Activated CD4-positive, alpha-beta memory T cell treated with anti-CD3 and anti-CD28 coated beads, Interleukin-2, amount 10 ng/mL, durations not matched to agents 7 days and 5 days (primary cell): ENCODE data around the gene SEL1L2. TPM values are rescaled to one million over a fixed set of nuclear protein-coding genes. Genes with fewer than 3 reads are reported as not detected.

Source experiments
- CTCF ChIA-PET: fragments of 350-600 bp; sonication (Branson Sonifier 250); formaldehyde crosslinking; loops from one replicate; lab custom pipeline; 2021; ENCODE audit warnings: antibody characterized with exemption, inconsistent platforms; lab: Charles Lee
- POLR2A ChIA-PET: fragments of 350-600 bp; sonication (Branson Sonifier 250); formaldehyde crosslinking; loops from one replicate; lab custom pipeline; 2021; ENCODE audit warnings: antibody characterized with exemption; lab: Charles Lee
- DNase-seq: peaks from one replicate; pipeline ENCODE4 v3.0.0-alpha.2; 2020
- H3K27ac Mint-ChIP-seq: one replicate; pipeline ENCODE4 v1.8.0; 2021; ENCODE audit warnings: mild to moderate bottlenecking, mixed read lengths
- H3K27me3 Mint-ChIP-seq: one replicate; pipeline ENCODE4 v1.8.0; 2021; ENCODE audit warnings: mixed read lengths
- H3K36me3 Mint-ChIP-seq: one replicate; pipeline ENCODE4 v1.8.0; 2021; ENCODE audit warnings: low read depth, mixed read lengths
- H3K4me1 Mint-ChIP-seq: one replicate; pipeline ENCODE4 v1.8.0; 2021; ENCODE audit warnings: mixed read lengths
- H3K4me3 Mint-ChIP-seq: one replicate; pipeline ENCODE4 v1.8.0; 2021; ENCODE audit warnings: mild to moderate bottlenecking, mixed read lengths
- H3K9me3 Mint-ChIP-seq: one replicate; pipeline ENCODE4 v1.8.0; 2021; ENCODE audit warnings: mixed read lengths
- total RNA-seq, 2 experiments: library from RNA; stranded (reverse); gene quantifications; one replicate each; pipeline ENCODE4 v1.2.3, GENCODE V29; 2021

Gene SEL1L2
- total RNA-seq, 2 experiments from 2014 or later: not detected

DNA sequence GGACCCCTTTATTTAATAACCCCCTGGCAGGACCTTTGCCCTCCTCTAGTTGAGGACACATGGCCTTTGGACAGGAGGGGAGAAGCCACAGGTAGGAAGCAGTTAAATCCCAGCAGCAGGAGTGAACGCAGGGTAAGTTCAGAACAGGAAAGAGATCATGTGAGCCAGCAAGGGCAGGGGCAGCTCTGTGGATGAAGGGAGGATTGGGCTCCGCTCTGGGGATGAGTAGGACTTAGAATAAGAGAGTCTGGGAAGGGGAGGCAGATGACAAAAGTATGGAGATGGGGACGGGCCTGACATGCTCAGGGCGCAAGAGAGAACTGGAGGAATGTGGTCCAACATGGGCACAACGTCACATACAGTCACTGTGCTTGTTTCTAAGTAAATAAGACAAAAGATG, 116.6 kb downstream of the SEL1L2 start:
- no peaks in the 10 kb centered on the region for H3K36me3 Mint-ChIP-seq
- POLR2A ChIA-PET: no interaction called here

DNA sequence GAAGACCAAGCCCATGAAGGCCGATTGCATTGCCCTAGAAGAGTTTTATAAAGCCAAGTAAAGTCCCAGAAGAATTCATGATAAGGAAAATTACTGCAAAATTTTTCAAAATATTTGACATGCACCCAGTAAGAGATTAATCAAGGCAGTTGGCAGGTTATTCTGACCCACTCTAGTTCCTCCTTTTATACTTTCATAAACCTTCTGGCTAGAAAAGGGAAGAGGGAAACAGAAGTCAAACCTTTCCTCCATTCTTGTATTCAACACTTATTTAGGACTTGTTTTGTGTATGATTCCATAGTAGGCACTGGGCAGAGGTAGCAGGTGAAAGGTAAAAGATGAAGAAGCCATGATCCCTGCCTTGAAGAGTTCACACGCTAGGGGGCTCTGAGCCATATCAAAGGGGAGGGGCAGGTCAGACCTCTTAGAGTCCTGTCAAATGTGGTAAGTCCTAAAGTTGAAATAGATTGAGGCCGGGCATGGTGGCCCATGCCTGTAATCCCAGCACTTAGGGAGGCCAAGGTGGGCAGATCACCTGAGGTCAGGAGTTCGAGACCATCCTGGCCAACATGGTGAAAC, 120.2 kb downstream of the SEL1L2 start:
- Mint-ChIP-seq H3K27me3 (peaks cover 3% of the 10 kb centered on the region), H3K9me3 (no peaks in the 10 kb centered on the region), H3K4me1 (no peaks in the 10 kb centered on the region), H3K27ac (no peak overlapping the region), H3K4me3 (no peak overlapping the region), H3K36me3 (no peaks in the 10 kb centered on the region)
- ChIA-PET POLR2A (no interaction called here), CTCF (no interaction called here)
- no peak for DNase-seq

More for the DNA sequence above, 116.6 kb downstream of the SEL1L2 start:
- peaks cover 3% of the 10 kb centered on the region for H3K27me3 Mint-ChIP-seq
- H3K4me1 Mint-ChIP-seq: no peaks in the 10 kb centered on the region
- H3K4me3 Mint-ChIP-seq: no peak overlapping the region
- H3K27ac Mint-ChIP-seq: no peak overlapping the region
- H3K9me3 Mint-ChIP-seq: no peaks in the 10 kb centered on the region
- CTCF ChIA-PET: no interaction called here
- DNase-seq: no peak

DNA sequence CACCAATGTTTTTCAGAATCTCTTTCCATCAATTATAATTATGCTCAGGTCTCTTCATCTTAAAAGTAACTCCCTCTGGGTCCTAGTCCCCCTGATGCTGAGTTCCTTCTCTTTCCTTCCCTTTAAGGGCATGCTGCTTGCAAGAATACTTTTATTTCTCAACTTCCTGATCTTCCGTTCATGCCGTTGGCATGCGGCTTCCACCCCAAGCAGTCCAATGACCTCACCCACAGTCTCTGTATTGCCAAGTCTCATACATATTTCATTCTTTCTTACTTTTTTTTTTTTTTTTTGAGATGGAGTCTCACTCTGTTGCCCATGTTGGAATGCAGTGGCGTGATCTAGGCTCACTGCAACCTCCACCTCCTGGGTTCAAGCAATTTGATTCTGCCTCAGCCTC, 122.1 kb downstream of the SEL1L2 start:
- H3K9me3 Mint-ChIP-seq: no peaks in the 10 kb centered on the region
- no peaks in the 10 kb centered on the region for H3K4me1 Mint-ChIP-seq
- DNase-seq: no peak
- POLR2A ChIA-PET: no interaction called here
- H3K4me3 Mint-ChIP-seq: no peak overlapping the region
- H3K27ac Mint-ChIP-seq: no peak overlapping the region
- CTCF ChIA-PET: no interaction called here
- H3K36me3 Mint-ChIP-seq: no peaks in the 10 kb centered on the region
- no peaks in the 10 kb centered on the region for H3K27me3 Mint-ChIP-seq

DNA sequence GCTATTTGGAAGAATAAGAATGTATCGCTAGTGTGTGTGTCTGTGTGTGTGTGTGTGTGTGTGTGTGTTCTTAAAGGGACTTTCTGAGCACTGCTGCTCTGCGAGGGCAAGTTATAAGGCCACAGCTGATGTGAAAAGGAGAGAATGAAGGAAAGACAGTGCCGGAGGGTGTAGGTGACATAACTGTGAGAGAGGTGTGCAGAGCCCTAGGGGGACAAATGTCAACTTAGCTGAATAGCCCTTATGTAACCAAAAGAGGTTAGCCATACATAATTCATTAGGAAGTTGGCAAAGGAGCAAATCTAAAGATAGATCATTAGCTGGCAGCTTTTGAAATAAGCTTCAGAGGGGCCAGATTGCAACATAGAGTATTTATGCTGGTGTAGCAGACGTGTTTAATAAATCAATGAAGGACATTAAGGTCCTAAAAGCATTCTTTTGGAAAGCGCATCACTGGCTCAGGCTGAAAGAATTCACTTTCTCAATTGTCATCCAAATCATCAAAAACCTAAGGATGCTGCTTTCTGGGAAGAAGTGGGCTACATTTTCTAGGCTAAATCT, 124.5 kb downstream of the SEL1L2 start:
- no peaks in the 10 kb centered on the region for H3K4me1 Mint-ChIP-seq
- no peak for DNase-seq
- no peak overlapping the region for H3K4me3 Mint-ChIP-seq
- no peaks in the 10 kb centered on the region for H3K27me3 Mint-ChIP-seq
- no peak overlapping the region for H3K27ac Mint-ChIP-seq
- POLR2A ChIA-PET: no interaction called here
- H3K9me3 Mint-ChIP-seq: no peaks in the 10 kb centered on the region
- CTCF ChIA-PET: no interaction called here
- no peaks in the 10 kb centered on the region for H3K36me3 Mint-ChIP-seq

DNA sequence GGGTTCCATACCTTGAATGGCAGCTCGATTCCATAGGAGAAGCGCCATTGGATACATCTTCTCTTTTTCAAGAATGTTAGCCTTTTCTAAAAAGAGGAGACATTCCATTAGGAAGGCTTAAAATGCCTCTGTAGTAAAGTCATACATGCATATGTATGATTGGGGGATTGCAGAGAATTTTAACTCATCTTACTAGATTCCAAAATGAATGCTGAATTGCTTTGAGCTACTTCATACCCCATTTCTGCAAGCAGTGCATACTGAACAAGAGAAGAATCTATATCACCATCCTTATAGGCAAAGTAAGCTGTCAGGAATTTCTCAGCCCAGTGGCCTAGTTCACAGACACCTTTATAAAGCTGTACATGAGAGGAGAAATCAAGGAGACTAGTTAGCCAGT, 125.3 kb downstream of the SEL1L2 start:
- no peak overlapping the region for H3K27ac Mint-ChIP-seq
- no peak overlapping the region for H3K4me3 Mint-ChIP-seq
- H3K27me3 Mint-ChIP-seq: no peaks in the 10 kb centered on the region
- no peaks in the 10 kb centered on the region for H3K9me3 Mint-ChIP-seq
- no peaks in the 10 kb centered on the region for H3K36me3 Mint-ChIP-seq
- no peak for DNase-seq
- ChIA-PET POLR2A (no interaction called here), CTCF (no interaction called here)
- no peaks in the 10 kb centered on the region for H3K4me1 Mint-ChIP-seq

DNA sequence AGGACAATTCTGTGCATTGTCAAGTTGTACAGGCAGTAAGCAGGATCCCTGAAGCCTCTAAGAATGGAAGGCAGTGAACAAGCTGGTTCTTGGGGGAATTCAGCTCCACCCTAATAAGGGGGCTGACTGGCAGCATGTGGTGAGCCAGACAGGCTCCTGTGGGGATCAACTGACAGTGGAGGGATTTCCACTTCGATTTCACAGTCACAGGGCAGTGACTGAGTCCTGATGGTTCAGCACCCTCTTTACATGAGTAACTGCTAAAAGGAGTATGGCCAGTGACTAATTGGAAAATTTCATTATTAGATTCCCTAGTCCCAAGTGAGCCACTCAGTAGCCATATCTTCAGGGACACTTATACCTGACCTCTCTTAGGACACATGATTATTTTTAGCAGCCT, 127.2 kb downstream of the SEL1L2 start:
- H3K9me3 Mint-ChIP-seq: no peaks in the 10 kb centered on the region
- no peak overlapping the region for H3K27ac Mint-ChIP-seq
- no peak for DNase-seq
- no peaks in the 10 kb centered on the region for H3K4me1 Mint-ChIP-seq
- H3K27me3 Mint-ChIP-seq: no peaks in the 10 kb centered on the region
- H3K36me3 Mint-ChIP-seq: no peaks in the 10 kb centered on the region
- CTCF ChIA-PET: no interaction called here
- H3K4me3 Mint-ChIP-seq: no peak overlapping the region
- POLR2A ChIA-PET: no interaction called here

DNA sequence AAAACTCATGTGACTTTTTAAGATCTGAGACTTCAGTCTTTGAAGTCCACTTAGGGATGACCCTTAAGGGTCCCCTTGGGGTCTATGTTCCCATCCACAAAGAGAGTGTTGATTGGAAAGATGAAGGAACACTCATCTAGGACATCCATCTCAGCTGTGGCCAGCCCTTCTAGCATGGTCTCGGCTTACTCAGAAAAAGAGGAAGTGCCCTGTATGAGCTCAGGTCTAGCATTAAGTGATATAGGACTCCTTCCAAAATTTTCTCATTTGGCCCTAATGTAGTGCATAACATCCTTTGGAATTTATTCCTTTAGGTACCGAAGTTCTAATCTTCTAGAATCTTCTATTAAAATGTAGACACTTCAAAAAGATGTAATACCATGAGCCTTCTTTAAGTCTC, 128.2 kb downstream of the SEL1L2 start:
- Mint-ChIP-seq H3K27me3 (no peaks in the 10 kb centered on the region), H3K9me3 (no peaks in the 10 kb centered on the region), H3K4me3 (no peak overlapping the region), H3K27ac (no peak overlapping the region), H3K4me1 (no peaks in the 10 kb centered on the region), H3K36me3 (no peaks in the 10 kb centered on the region)
- ChIA-PET CTCF (no interaction called here), POLR2A (no interaction called here)
- no peak for DNase-seq

DNA sequence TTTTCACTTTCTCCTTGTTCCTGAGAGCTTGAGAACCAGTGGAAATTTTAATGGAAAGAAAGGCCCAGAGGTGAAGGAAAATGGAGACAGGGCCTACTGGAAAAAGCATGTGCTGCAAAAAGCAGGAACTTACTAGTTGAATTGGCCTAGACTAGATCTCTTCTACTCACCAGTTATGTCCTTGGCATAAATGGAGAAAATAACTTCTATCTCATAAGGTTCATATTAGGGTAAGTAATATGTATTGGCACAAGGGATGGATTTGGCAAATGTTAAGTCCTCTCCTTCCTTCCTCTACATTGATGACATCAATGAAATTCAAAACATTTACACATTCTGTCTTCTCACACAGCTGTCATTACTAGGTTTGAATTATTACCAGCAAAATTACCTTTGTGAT, 131.5 kb downstream of the SEL1L2 start:
- DNase-seq: no peak
- Mint-ChIP-seq H3K27me3 (no peaks in the 10 kb centered on the region), H3K36me3 (no peaks in the 10 kb centered on the region), H3K27ac (no peak overlapping the region), H3K9me3 (no peaks in the 10 kb centered on the region), H3K4me3 (no peak overlapping the region), H3K4me1 (no peaks in the 10 kb centered on the region)
- CTCF ChIA-PET: no interaction called here
- POLR2A ChIA-PET: no interaction called here

DNA sequence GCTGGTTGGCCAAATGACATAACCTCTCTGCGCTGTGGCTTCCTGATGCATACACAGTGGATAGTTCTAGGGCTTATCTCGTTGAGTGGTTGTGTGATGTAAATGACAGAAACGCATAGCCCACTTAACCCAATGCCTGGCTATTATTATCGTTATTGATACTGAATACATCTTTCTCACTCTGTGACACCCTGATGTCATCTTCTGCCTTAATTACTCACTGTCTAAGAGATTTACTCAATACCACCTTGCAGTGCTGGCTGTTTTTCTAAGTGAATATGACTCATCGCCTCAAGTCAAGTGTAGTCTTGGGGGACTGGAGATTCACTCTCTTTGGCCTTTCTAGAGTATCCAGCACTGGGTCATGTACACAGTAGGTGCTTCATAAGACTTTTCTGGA, 132.0 kb downstream of the SEL1L2 start:
- H3K36me3 Mint-ChIP-seq: no peaks in the 10 kb centered on the region
- H3K9me3 Mint-ChIP-seq: no peaks in the 10 kb centered on the region
- H3K27me3 Mint-ChIP-seq: no peaks in the 10 kb centered on the region
- H3K27ac Mint-ChIP-seq: no peak overlapping the region
- no peak for DNase-seq
- ChIA-PET POLR2A (no interaction called here), CTCF (no interaction called here)
- no peaks in the 10 kb centered on the region for H3K4me1 Mint-ChIP-seq
- no peak overlapping the region for H3K4me3 Mint-ChIP-seq

DNA sequence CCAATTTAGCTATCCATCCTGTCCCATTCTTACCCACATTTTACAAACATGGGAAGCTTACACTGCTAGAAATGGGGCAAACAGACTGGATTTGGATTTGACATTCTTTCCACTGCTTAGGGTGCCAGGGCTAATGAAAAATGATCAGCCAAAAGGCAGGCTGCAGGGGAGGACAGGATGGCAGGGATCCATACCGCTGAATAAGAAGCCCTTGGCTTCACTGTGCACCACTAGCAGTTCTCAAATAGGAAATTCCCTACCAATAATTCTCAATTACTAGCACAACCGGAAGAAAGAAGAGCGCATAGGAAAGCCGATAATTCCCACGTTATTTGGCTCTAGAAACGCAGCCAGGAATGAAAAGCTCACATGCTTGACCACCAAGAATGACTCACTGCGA, 132.5 kb downstream of the SEL1L2 start:
- ChIA-PET CTCF (no interaction called here), POLR2A (no interaction called here)
- no peaks in the 10 kb centered on the region for H3K4me1 Mint-ChIP-seq
- DNase-seq: no peak
- no peaks in the 10 kb centered on the region for H3K9me3 Mint-ChIP-seq
- no peaks in the 10 kb centered on the region for H3K27me3 Mint-ChIP-seq
- no peak overlapping the region for H3K4me3 Mint-ChIP-seq
- no peak overlapping the region for H3K27ac Mint-ChIP-seq
- H3K36me3 Mint-ChIP-seq: no peaks in the 10 kb centered on the region

DNA sequence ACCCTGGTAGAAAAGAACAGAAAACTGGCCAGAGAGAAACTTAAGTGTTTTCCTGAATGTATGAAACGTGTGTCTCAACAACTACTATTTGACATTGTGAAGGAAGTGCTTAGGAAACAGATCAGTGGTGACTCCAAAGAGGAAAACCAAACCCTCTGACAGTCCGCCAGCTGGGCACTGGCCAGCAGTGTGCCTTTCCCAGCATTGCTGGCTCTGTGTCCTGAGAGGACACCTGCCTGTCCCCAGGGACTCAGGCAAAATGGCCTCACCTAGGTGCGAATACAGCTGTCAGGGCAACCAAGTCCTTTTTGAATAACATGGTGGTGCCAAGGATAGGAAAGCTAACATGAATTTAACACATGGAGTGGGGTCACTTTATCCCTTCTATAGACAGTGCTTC, 133.1 kb downstream of the SEL1L2 start:
- no peaks in the 10 kb centered on the region for H3K36me3 Mint-ChIP-seq
- H3K27ac Mint-ChIP-seq: no peak overlapping the region
- DNase-seq: no peak
- H3K9me3 Mint-ChIP-seq: no peaks in the 10 kb centered on the region
- H3K4me3 Mint-ChIP-seq: no peak overlapping the region
- H3K27me3 Mint-ChIP-seq: no peaks in the 10 kb centered on the region
- ChIA-PET CTCF (no interaction called here), POLR2A (no interaction called here)
- H3K4me1 Mint-ChIP-seq: no peaks in the 10 kb centered on the region

DNA sequence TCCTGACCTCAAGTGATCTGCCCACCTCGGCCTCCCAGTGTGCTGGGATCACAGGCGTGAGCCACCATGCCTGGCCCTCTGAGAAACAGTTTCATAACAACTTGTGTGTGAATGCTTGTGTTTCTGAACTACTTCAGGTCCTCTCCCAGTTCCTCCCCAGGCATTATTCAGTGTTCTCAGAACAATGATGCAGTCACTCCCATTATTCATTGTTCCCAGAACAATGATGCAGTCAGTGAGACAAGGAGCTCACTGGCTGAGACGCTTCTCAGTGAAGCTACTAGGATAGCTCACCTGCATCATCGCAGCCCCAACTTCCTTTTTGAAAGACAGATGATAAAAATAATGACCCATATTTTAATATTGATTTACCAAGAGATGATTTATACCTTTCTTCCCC, 134.1 kb downstream of the SEL1L2 start:
- no peaks in the 10 kb centered on the region for H3K36me3 Mint-ChIP-seq
- no peak overlapping the region for H3K27ac Mint-ChIP-seq
- DNase-seq: no peak
- H3K4me1 Mint-ChIP-seq: no peaks in the 10 kb centered on the region
- no peaks in the 10 kb centered on the region for H3K27me3 Mint-ChIP-seq
- POLR2A ChIA-PET: no interaction called here
- H3K4me3 Mint-ChIP-seq: no peak overlapping the region
- CTCF ChIA-PET: no interaction called here
- H3K9me3 Mint-ChIP-seq: no peaks in the 10 kb centered on the region

DNA sequence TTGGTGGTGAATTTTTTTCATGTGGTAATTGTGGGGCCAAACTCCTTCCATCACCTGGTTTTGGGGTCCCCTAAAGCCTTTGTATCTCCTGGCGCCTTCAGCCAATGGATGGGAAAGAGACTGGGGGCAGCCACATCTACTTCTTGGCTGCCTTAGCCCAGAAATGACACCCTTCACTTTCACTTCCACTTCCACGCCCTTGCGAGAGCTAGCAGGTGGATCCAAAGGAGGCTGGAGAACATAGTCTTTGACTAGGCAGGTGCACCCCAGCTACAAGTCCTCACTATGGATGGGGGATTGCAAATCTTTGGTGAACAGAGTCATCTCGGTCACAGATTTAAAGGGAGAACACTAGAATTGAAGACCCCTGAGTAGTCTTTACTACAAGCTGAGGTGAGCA, 134.8 kb downstream of the SEL1L2 start:
- Mint-ChIP-seq H3K4me1 (no peaks in the 10 kb centered on the region), H3K27me3 (no peaks in the 10 kb centered on the region), H3K4me3 (no peak overlapping the region), H3K9me3 (no peaks in the 10 kb centered on the region), H3K27ac (no peak overlapping the region), H3K36me3 (no peaks in the 10 kb centered on the region)
- ChIA-PET POLR2A (no interaction called here), CTCF (no interaction called here)
- DNase-seq: no peak

DNA sequence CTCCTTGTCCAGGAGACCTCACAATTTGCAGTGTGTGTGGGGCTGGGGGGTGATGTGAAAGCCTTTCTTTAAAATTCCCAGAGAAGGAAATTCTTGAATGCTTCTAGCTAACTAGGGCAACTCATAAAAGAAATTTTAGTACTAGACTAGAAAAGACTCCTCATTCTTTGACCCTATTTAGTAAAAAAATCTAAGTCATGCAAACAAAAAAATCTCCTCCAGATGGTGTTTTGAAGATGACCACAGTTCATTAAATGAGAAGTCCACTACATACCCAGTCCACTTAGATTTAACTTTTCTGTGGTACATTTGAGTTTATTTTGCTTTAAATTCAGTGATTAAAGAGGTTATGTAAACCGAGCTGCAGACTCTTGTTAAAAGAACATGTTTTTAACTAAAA, 138.1 kb downstream of the SEL1L2 start:
- Mint-ChIP-seq H3K27ac (no peak overlapping the region), H3K4me3 (no peak overlapping the region), H3K36me3 (no peaks in the 10 kb centered on the region), H3K9me3 (no peaks in the 10 kb centered on the region), H3K27me3 (no peaks in the 10 kb centered on the region), H3K4me1 (no peaks in the 10 kb centered on the region)
- ChIA-PET POLR2A (no interaction called here), CTCF (no interaction called here)
- DNase-seq: no peak
